AG04449 (cell line): ENCODE measurements around the gene PREX1.

ENCODE experiments used
- CTCF ChIA-PET: fragments of 350-600 bp; formaldehyde crosslinking; extraction: SDS; loops from one replicate; lab custom pipeline; 2021; ENCODE audit warnings: antibody characterized with exemption; lab: Yijun Ruan, JAX
- POLR2A ChIA-PET: fragments of 400-600, 350-600 bp; formaldehyde crosslinking; extraction: SDS; loops from one replicate; lab custom pipeline; 2020; ENCODE audit warnings: antibody characterized with exemption, inconsistent platforms; lab: Yijun Ruan, JAX
- DNase-seq: peaks from one replicate; pipeline ENCODE4 v3.0.0-alpha.2; 2010; ENCODE audit warnings: low read depth, low spot score
- H3K4me3 ChIP-seq: 2 replicates; pipeline ENCODE4 v1.5.1; 2011; ENCODE audit warnings: low read depth, mild to moderate bottlenecking, control low read depth, low read length
- TF ChIP-seq, protein P1 (sequence below): IDR thresholded peaks from one replicate; pipeline ENCODE4 v1.5.1; 2011; ENCODE audit warnings: mild to moderate bottlenecking, moderate library complexity, low read length, control low read depth, inconsistent platforms; ENCODE audit not compliant: insufficient read depth; ENCODE audit errors: missing control alignments

The PREX1 gene

GRCh38 chr20:48824830-48825565, 2.8 kb downstream of the PREX1 start:
- TF ChIP-seq, protein P1, sequence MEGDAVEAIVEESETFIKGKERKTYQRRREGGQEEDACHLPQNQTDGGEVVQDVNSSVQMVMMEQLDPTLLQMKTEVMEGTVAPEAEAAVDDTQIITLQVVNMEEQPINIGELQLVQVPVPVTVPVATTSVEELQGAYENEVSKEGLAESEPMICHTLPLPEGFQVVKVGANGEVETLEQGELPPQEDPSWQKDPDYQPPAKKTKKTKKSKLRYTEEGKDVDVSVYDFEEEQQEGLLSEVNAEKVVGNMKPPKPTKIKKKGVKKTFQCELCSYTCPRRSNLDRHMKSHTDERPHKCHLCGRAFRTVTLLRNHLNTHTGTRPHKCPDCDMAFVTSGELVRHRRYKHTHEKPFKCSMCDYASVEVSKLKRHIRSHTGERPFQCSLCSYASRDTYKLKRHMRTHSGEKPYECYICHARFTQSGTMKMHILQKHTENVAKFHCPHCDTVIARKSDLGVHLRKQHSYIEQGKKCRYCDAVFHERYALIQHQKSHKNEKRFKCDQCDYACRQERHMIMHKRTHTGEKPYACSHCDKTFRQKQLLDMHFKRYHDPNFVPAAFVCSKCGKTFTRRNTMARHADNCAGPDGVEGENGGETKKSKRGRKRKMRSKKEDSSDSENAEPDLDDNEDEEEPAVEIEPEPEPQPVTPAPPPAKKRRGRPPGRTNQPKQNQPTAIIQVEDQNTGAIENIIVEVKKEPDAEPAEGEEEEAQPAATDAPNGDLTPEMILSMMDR: no peak
- ChIA-PET CTCF (interaction anchor here (1.9 kb wide), 1 partner anchor 165 kb away, joined by 4 read pairs; no protein-coding TSS in a partner anchor), POLR2A (no interaction called here)
- no peak overlapping the region for H3K4me3 ChIP-seq
- DNase-seq: no peak

- H3K4me3 ChIP-seq: no peak overlapping the region
- ChIA-PET CTCF (no interaction called here), POLR2A (no interaction called here)
- TF ChIP-seq, protein P1: no peak
- DNase-seq: no peak
Measured at GRCh38 chr20:48823960-48824498, 3.8 kb downstream of the PREX1 start.

DNA sequence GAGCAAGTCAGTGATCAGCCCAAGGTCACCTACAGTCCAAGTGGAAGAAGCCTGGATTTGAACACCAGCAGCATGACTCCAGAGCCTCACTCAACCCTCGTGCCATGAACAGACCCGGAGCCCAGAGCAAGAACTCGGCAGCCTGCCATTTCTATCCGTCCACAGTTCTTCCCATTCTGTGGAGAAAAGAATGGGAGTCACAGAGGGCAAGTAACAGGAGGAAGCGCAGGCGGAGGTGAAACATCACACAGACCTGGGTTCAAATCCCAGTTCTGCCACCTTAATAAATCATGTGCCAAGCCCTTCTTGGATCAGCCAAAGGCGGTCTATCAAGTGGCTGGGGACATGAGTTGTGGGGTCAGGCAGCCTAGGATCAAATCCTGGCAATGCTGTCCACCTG, 4.3 kb downstream of the PREX1 start:
- CTCF ChIA-PET: no interaction called here
- TF ChIP-seq, protein P1: no peak

DNA sequence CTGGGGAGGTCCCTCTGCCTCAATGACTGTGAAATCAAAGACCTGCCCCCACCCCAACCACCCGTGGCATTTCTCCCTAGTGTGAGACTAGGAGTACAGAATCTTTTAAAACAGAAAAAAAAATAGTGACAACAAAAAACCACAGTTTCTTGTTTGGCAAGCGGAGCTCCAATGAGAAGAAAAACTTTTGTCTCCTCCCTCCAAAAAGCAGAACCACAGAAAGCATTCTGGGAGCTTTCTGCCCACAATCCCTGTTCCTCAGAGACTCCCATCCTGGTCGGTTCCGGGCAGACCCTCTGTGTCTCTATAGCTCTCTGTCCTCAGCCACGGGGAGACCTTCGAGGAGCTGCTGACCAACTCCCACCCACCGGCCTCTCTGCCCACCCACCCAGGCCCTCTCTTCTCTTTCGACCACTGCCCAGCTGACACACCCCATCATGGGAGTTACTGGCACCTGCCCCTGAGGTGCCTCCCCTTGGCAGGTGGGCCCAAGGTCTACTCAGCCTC, 4.9 kb downstream of the PREX1 start:
- POLR2A ChIA-PET: no interaction called here
- CTCF ChIA-PET: no interaction called here

More for the DNA sequence above, 4.3 kb downstream of the PREX1 start:
- DNase-seq: no peak
- no peak overlapping the region for H3K4me3 ChIP-seq
- POLR2A ChIA-PET: no interaction called here

DNA sequence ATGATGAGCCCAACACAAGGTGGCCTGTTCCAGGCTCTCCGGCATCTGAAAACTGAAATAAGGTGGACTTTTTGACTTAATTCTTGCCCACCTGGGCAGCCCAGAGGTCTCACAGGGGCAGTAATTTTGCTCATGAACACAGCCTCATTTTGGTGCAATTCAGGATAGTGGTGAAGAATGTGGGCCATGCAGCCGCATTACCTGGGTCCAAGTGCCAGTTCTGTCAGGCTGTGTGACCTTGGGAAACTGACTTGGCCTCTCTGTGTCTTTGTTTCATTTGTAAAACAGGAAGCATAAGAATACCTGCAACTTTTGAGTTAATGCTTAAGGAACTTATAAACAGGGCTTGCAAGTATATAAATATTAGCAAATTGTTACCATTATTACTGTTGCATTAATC, 5.6 kb downstream of the PREX1 start:
- no peak overlapping the region for H3K4me3 ChIP-seq
- TF ChIP-seq, protein P1: no peak
- ChIA-PET POLR2A (no interaction called here), CTCF (interaction anchor here (1.0 kb wide), 1 partner anchor 9 kb away, joined by 3 read pairs; no protein-coding TSS in a partner anchor)
- DNase-seq: no peak

More for the DNA sequence above, 4.9 kb downstream of the PREX1 start:
- no peak overlapping the region for H3K4me3 ChIP-seq
- TF ChIP-seq, protein P1: no peak
- no peak for DNase-seq

DNA sequence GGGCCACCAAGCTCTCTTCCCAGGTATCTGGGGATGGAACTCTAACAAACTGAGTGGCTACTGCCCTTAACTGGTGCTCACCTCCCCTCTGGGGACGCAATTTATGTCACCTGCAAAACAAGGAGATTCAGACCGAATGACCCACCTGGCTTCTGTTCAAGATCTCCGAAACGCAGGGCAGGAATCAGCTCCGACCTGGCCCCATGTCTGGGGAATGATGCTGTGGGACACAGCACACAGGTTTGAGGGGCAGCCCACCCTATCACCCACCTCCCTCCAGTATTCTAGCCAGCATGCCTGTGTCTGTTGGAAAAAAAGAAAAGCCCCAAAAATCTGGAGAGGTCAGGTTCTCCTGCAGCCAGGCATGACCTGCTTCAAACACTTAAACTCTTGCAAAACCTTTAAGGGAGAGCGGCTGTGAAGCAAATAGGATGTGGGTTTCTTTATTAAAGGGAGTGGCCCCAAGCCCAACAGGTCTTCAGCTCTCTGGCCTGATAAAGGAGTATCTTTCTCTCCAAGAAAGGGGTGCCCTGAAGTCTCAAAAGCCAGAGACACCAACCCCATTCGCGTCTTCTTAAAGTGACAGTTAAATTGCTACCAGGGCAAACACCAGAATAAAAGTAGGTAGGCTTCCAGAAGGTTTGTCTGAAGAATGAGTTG, 6.4 kb downstream of the PREX1 start:
- ChIA-PET POLR2A (no interaction called here), CTCF (interaction anchor here (1.0 kb wide), 1 partner anchor 10 kb away, joined by 3 read pairs; no protein-coding TSS in a partner anchor)
- TF ChIP-seq, protein P1: no peak
- no peak overlapping the region for H3K4me3 ChIP-seq
- DNase-seq: no peak
